ENCODE measurements around the gene ANOS1.
"Not testable (repeated sequence)": the region's sequence is repeated elsewhere in the genome, so short reads cannot be mapped to it uniquely, and the experiment has no call there.

DNA sequence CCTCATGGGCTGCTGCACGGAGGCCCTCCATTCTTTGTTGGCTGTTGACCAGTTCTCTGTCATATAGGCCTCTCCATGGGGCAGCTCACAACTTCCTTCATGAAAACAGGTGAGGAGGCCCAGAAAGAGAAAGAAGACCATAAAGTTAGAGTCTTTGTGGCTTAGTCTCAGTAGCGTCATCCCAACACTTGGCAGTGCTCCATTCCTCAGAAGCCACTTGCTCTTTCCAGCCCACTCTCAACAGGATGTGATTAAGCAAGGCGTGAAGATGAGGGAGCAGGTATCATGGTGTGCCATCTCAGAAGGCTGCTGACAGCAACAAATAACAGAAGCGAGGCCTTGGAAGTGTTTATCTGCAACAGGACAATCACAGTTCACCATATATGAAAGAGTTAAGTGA is 236.9 kb downstream of the ANOS1 start:
- TF ChIP-seq POLR2A (IDR thresholded peaks at IDR 0.05): not testable (repeated sequence)
- TF ChIP-seq, protein P1, sequence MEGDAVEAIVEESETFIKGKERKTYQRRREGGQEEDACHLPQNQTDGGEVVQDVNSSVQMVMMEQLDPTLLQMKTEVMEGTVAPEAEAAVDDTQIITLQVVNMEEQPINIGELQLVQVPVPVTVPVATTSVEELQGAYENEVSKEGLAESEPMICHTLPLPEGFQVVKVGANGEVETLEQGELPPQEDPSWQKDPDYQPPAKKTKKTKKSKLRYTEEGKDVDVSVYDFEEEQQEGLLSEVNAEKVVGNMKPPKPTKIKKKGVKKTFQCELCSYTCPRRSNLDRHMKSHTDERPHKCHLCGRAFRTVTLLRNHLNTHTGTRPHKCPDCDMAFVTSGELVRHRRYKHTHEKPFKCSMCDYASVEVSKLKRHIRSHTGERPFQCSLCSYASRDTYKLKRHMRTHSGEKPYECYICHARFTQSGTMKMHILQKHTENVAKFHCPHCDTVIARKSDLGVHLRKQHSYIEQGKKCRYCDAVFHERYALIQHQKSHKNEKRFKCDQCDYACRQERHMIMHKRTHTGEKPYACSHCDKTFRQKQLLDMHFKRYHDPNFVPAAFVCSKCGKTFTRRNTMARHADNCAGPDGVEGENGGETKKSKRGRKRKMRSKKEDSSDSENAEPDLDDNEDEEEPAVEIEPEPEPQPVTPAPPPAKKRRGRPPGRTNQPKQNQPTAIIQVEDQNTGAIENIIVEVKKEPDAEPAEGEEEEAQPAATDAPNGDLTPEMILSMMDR (IDR thresholded peaks at IDR 0.05): not testable (repeated sequence)
